Measurements from ENCODE around the gene PIANP. TPM values are rescaled to one million over a fixed set of nuclear protein-coding genes. Genes with fewer than 3 reads are reported as not detected.
"Not testable (repeated sequence)": the region's sequence is repeated elsewhere in the genome, so short reads cannot be mapped to it uniquely, and the experiment has no call there.

PIANP gene
- total RNA-seq, 1 donor from 2014 or later = 0.20 TPM

GRCh38 chr12:6725350-6725749 is 24.7 kb upstream of the PIANP start:
- Histone ChIP-seq H3K4me3 (no peak overlapping the region), H3K27me3 (no peaks in the 10 kb centered on the region), H3K27ac (no peak overlapping the region), H3K9me3 (no peaks in the 10 kb centered on the region), H3K4me1 (peaks cover 10% of the 10 kb centered on the region), H3K36me3 (peaks cover 30% of the 10 kb centered on the region)
- ATAC-seq = no peak
- no peak for TF ChIP-seq CTCF (IDR thresholded peaks at IDR 0.05)
- intact Hi-C loops (cut with DNase I) = no loop called here
- no peak for DNase-seq

- peak; percentile 31 for ATAC-seq
- peak overlapping the region; percentile 68 for H3K4me3 ChIP-seq
- no peaks in the 10 kb centered on the region for H3K9me3 ChIP-seq
- intact Hi-C loops (cut with DNase I) = no loop called here
- H3K27ac ChIP-seq = peak overlapping the region; percentile 88
- H3K4me1 ChIP-seq = peaks cover 10% of the 10 kb centered on the region
- peaks cover 20% of the 10 kb centered on the region for H3K36me3 ChIP-seq
- DNase-seq = no peak
- no peak for TF ChIP-seq CTCF (IDR thresholded peaks at IDR 0.05)
- no peaks in the 10 kb centered on the region for H3K27me3 ChIP-seq
These were observed 23.8 kb upstream of the PIANP start for GRCh38 chr12:6724409-6724797.

GRCh38 chr12:6723607-6724408 is 23.2 kb upstream of the PIANP start, which contains the start of gene COPS7A:
COPS7A (plus strand) TSS chr12:6724046; CDS start chr12:6724657, 611 bp downstream.
- intact Hi-C loops (cut with DNase I) = no loop called here
- Histone ChIP-seq H3K27ac (peak within 1 kb of the TSS; percentile 88), H3K9me3 (no peaks in the 10 kb centered on the region), H3K36me3 (peaks cover 14% of the 10 kb centered on the region), H3K4me1 (peaks cover 10% of the 10 kb centered on the region), H3K27me3 (no peaks in the 10 kb centered on the region), H3K4me3 (peak within 1 kb of the TSS; percentile 68)
- DNase-seq (peak; percentile 99), ATAC-seq (peak; percentile 98)
- TF ChIP-seq CTCF (IDR thresholded peaks at IDR 0.05) = no peak

- no peaks in the 10 kb centered on the region for H3K27me3 ChIP-seq
- H3K4me3 ChIP-seq = peak overlapping the region; percentile 68
- no peak overlapping the region for H3K27ac ChIP-seq
- no peak for ATAC-seq
- peaks cover 5% of the 10 kb centered on the region for H3K36me3 ChIP-seq
- H3K4me1 ChIP-seq = peaks cover 10% of the 10 kb centered on the region
- intact Hi-C loops (cut with DNase I) = no loop called here
- H3K9me3 ChIP-seq = no peaks in the 10 kb centered on the region
- DNase-seq = no peak
- TF ChIP-seq CTCF (IDR thresholded peaks at IDR 0.05) = no peak
These were observed 22.2 kb upstream of the PIANP start for GRCh38 chr12:6722863-6723262.

GRCh38 chr12:6716874-6717437 is 16.3 kb upstream of the PIANP start:
- no peaks in the 10 kb centered on the region for H3K36me3 ChIP-seq
- no peaks in the 10 kb centered on the region for H3K4me1 ChIP-seq
- TF ChIP-seq CTCF (IDR thresholded peaks at IDR 0.05) = no peak
- no peak overlapping the region for H3K27ac ChIP-seq
- no peak for ATAC-seq
- intact Hi-C loops (cut with DNase I) = no loop called here
- H3K4me3 ChIP-seq = no peak overlapping the region
- H3K27me3 ChIP-seq = no peaks in the 10 kb centered on the region
- no peaks in the 10 kb centered on the region for H3K9me3 ChIP-seq
- DNase-seq = no peak

- DNase-seq; H3K9me3 ChIP-seq; H3K4me1 ChIP-seq; H3K27ac ChIP-seq; H3K36me3 ChIP-seq; H3K27me3 ChIP-seq; intact Hi-C loops (cut with DNase I); H3K4me3 ChIP-seq; ATAC-seq: not testable (repeated sequence)
These were observed 15.6 kb upstream of the PIANP start for GRCh38 chr12:6716031-6716873.
